Stomach (tissue), 9 donors: ENCODE measurements around the gene PLD2. TPM values are rescaled to one million over a fixed set of nuclear protein-coding genes. Genes with fewer than 3 reads are reported as not detected.

Source experiments
- DNase-seq, 2 donors: peaks; one replicate each; pipeline versions ENCODE4 v3.0.0 to v3.0.0-alpha.2; 2013 to 2019
- H3K27ac ChIP-seq, 5 donors: fragments of 200-600 bp in 4 of 5; sonication (generic) in 4 of 5; one replicate each; pipeline ENCODE4 v1.5.1; 2013 to 2019; ENCODE audit warnings: mild to moderate bottlenecking in 1 of 5, moderate library complexity in 1 of 5
- H3K27me3 ChIP-seq, 3 donors: fragments of 200-600 bp; sonication (generic); one replicate each; pipeline ENCODE4 v1.5.1; 2017 to 2019; ENCODE audit warnings: mixed run types in 1 of 3
- H3K36me3 ChIP-seq, 4 donors: fragments of 200-600 bp; sonication (generic); 1 replicate in 3 of 4; 2 replicates in 1 of 4; pipeline ENCODE4 v1.5.1; 2016 to 2019
- H3K4me1 ChIP-seq, 4 donors: fragments of 200-600 bp; sonication (generic); one replicate each; pipeline ENCODE4 v1.5.1; 2016 to 2019
- H3K4me3 ChIP-seq, 4 donors: fragments of 200-600 bp; sonication (generic) in 3 of 4; one replicate each; pipeline ENCODE4 v1.5.1; 2016 to 2019; ENCODE audit warnings: mild to moderate bottlenecking in 1 of 4
- H3K9me3 ChIP-seq, 4 donors: fragments of 200-600 bp; sonication (generic); one replicate each; pipeline ENCODE4 v1.5.1; 2016 to 2019
- CTCF ChIP-seq, 7 experiments: fragments of 450-650 bp in 4 of 7; fragments of 200-600 bp in 3 of 7; sonication (generic) in 3 of 7; IDR thresholded peaks; one replicate each; pipeline ENCODE4 v1.5.1; 2016 to 2019; ENCODE audit warnings: antibody characterized with exemption in 7 of 7, control low read depth in 2 of 7, mild to moderate bottlenecking in 1 of 7
- EP300 ChIP-seq: sonication (generic); formaldehyde crosslinking; IDR thresholded peaks from one replicate; pipeline ENCODE4 v1.6.1; 2017; ENCODE audit warnings: antibody characterized with exemption
- POLR2A ChIP-seq, 4 donors: fragments of 450-650 bp; IDR thresholded peaks; one replicate each; pipeline ENCODE4 v1.6.1; 2016; ENCODE audit warnings: antibody characterized with exemption in 4 of 4, control low read depth in 2 of 4, mild to moderate bottlenecking in 1 of 4, moderate library complexity in 1 of 4
- POLR2AphosphoS5 ChIP-seq, 3 donors: sonication (generic); formaldehyde crosslinking; IDR thresholded peaks; one replicate each; pipeline ENCODE4 v1.6.1; 2016; ENCODE audit warnings: antibody characterized with exemption in 3 of 3
- WGBS, 5 donors: extraction: QIAGEN DNeasy Blood & Tissue Kit in 3 of 5; methylation state at CpG; one replicate each; pipeline versions ENCODE4 v1.1.5 to v1.1.7; 2013 to 2018; 5-methylcytosine and 5-hydroxymethylcytosine counted together
- intact Hi-C: fragments of 100-400 bp; cut with DNase I; formaldehyde crosslinking; loops from one replicate; pipeline ENCODE4 v1.15.1; 2023; ENCODE audit warnings: low total_unique reads
- polyA plus RNA-seq, 3 donors: library from polyadenylated mRNA; stranded (reverse); fragments of 200-250 nt; gene quantifications; one replicate each; pipeline ENCODE4 v1.2.3, GENCODE V29; 2013
- total RNA-seq, 5 donors: library from RNA; depleted of rRNA; stranded (reverse); fragments of >200 nt; gene quantifications; one replicate each; pipeline versions ENCODE4 v1.1.0 to v1.2.3, GENCODE V29; 2014 to 2016
- donor health status: healthy with polysubstance abuse.
- donor health status: Bipolar disorder and iron deficiency.
- donor health status: healthy.

The PLD2 gene
- total and polyA plus RNA-seq, 8 donors: 10.3 to 123 (median 22.7) TPM

DNA sequence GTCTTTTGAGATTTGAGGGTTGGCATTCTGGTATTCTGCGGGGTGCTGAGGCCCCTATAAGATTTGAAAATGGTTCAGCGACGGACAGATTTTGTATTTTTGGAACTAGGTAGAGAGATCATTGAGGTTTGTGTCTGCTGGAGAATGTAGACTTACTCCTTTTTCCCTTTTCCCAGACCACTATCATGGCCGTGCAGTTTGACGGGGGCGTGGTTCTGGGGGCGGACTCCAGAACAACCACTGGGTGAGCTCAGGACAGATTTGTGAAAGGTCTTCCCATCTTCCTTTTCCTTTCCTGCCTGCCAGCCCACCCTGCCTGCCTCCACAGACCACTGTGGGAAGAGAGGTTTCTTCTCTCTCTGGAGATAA lies 10.4 kb upstream of the PLD2 start:
- Histone ChIP-seq H3K4me3 (peak overlapping the region; percentile 72 to 99 (median 86)), H3K27ac (peak overlapping the region in 4 of 5 donors; percentile 77 to 88 (median 84)), H3K36me3 (peaks cover 13 to 30% (median 26%) of the 10 kb centered on the region in 4 donors), H3K9me3 (no peaks in the 10 kb centered on the region), H3K27me3 (no peaks in the 10 kb centered on the region), H3K4me1 (peaks cover 14 to 21% (median 17%) of the 10 kb centered on the region in 4 donors)
- TF ChIP-seq EP300: no peak
- no peak for TF ChIP-seq CTCF (IDR thresholded peaks at IDR 0.05)
- TF ChIP-seq POLR2A (IDR thresholded peaks at IDR 0.05): no peak
- no peak for TF ChIP-seq POLR2AphosphoS5 (IDR thresholded peaks at IDR 0.05)
- WGBS, 5 donors: 0 to 2% (median 1%) methylated on average over 7 of the region's 7 CpGs
- intact Hi-C loops: no loop called here
- DNase-seq: peak in 1 of 2 donors; percentile 54

DNA sequence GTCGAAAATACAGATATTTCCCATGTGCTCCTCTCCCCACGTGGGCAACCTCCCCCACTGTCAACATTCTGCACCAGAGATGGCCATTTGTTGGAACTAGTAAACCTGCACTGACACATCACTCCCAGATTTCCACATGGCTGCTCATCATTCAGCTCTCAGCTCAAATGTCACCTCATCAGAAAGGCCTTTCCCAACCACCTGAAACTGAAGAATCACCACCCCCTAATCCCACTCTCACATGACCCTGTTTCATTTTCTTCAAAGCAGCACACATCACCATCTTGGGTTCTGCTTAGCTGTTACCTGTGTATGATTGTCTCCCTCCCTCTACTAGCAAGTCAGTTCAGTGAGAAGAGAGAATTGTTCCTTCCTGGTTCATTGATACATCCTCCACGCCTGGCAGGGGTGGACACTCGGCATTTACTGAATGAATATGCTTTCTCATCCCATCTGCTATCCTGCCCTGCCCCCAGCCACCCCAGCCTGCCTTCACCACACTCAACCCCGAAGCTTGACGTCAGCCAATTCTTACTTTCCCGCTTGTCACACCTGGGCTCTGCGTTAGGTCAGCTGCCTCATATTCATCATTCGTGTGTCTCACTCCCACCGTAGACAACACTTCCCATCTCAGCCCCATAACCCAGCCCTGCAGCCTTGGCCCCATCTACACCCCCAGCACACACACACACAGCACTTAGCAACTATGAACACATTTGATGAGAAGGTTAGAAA lies 6.3 kb upstream of the PLD2 start:
- 75 to 85% (median 78%) methylated on average over 9 to 10 of the region's 10 CpGs for WGBS, 5 donors
- H3K4me1 ChIP-seq: peaks cover 12 to 18% (median 15%) of the 10 kb centered on the region in 4 donors
- no peak for DNase-seq

DNA sequence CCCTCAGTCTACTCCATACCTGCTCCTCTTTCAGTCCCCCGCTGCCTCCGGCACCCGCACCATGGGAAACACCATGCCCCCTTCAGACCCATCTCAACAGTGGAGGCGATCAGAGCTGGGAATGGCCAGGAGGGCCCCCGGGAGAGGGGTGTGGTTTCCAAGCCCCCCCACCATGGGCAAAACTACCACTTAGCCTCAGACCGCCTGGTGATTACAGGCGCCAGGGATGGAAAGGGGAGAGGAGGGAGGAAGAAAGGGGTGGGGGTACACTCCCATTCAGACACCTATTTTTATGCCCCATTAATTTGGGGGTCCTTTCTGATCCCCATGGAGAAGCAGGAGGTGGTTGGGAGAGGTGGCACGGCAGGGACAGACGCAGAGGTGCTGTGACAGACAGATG lies 4.7 kb upstream of the PLD2 start, which contains the start of gene C17orf114:
Gene C17orf114 (minus strand): TSS at position 101 of the 400 bp plus-strand sequence.
- Histone ChIP-seq H3K4me3 (no peak within 1 kb of the TSS), H3K4me1 (peaks cover under 1 to 15% (median 12%) of the 10 kb centered on the region in 4 donors), H3K27ac (no peak within 1 kb of the TSS), H3K36me3 (peaks cover 13 to 27% (median 24%) of the 10 kb centered on the region in 4 donors), H3K27me3 (no peaks in the 10 kb centered on the region), H3K9me3 (no peaks in the 10 kb centered on the region)
- WGBS, 5 donors: 77 to 83% (median 78%) methylated on average over 9 of the region's 9 CpGs
- DNase-seq: no peak
- intact Hi-C loops: no loop called here
- TF ChIP-seq CTCF (IDR thresholded peaks at IDR 0.05): no peak
- no peak for TF ChIP-seq POLR2AphosphoS5 (IDR thresholded peaks at IDR 0.05)
- no peak for TF ChIP-seq EP300
- TF ChIP-seq POLR2A (IDR thresholded peaks at IDR 0.05): no peak

More for the DNA sequence above, 6.3 kb upstream of the PLD2 start:
- Histone ChIP-seq H3K9me3 (no peaks in the 10 kb centered on the region), H3K4me3 (no peak overlapping the region), H3K27ac (no peak overlapping the region), H3K36me3 (peaks cover 13 to 30% (median 26%) of the 10 kb centered on the region in 4 donors), H3K27me3 (no peaks in the 10 kb centered on the region)
- intact Hi-C loops: no loop called here
- TF ChIP-seq POLR2A (IDR thresholded peaks at IDR 0.05): no peak
- TF ChIP-seq CTCF (IDR thresholded peaks at IDR 0.05): no peak
- TF ChIP-seq EP300: no peak
- no peak for TF ChIP-seq POLR2AphosphoS5 (IDR thresholded peaks at IDR 0.05)

- Histone ChIP-seq H3K27me3 (no peaks in the 10 kb centered on the region), H3K36me3 (peaks cover 0 to 23% (median 17%) of the 10 kb centered on the region in 4 donors), H3K9me3 (no peaks in the 10 kb centered on the region), H3K4me3 (peak overlapping the region; percentile 83 to 95 (median 85)), H3K27ac (peak overlapping the region in 4 of 5 donors; percentile 75 to 84 (median 82)), H3K4me1 (peaks cover 12 to 26% (median 23%) of the 10 kb centered on the region in 4 donors)
- WGBS, 5 donors: 1 to 8% (median 2%) methylated on average over 11 to 16 of the region's 16 CpGs
- TF ChIP-seq POLR2AphosphoS5 (IDR thresholded peaks at IDR 0.05): no peak
- no peak for TF ChIP-seq CTCF (IDR thresholded peaks at IDR 0.05)
- TF ChIP-seq EP300: no peak
- TF ChIP-seq POLR2A (IDR thresholded peaks at IDR 0.05): no peak
- DNase-seq: no peak
- intact Hi-C loops: no loop called here
Observed at GRCh38 chr17:4806456-4806776, 536 bp upstream of the PLD2 start.
